Measurements from ENCODE around the gene ERC2.

- no peak for TF ChIP-seq CTCF (conservative IDR thresholded peaks at IDR 0.05; ENCODE audit: low read length)
- no peak for TF ChIP-seq EZH2phosphoT487 (IDR thresholded peaks at IDR 0.05; ENCODE audit: borderline replicate concordance)
These were observed 610.6 kb downstream of the ERC2 start for GRCh38 chr3:55857633-55858032.
